Measurements from ENCODE around the gene SF3B6.

SF3B6 gene

GRCh38 chr2:24017711-24018110 is 58.4 kb downstream of the SF3B6 start:
- no peak for FAIRE-seq
